Stimulated activated CD8-positive, alpha-beta memory T cell treated with anti-CD3 and anti-CD28 coated beads, Interleukin-12 subunit alpha, Interleukin-12 subunit beta, amount 100 ng/mL, for 1 hour (primary cell): ENCODE measurements around the gene GCK.

ENCODE experiments used
- DNase-seq: peaks from one replicate; pipeline ENCODE4 v3.0.0-alpha.2; 2020; ENCODE audit warnings: low read depth

GCK gene

GRCh38 chr7:44222776-44223261 is 33.6 kb upstream of the GCK start:
- DNase-seq = no peak

- DNase-seq = no peak
Measured at GRCh38 chr7:44222074-44222473, 32.8 kb upstream of the GCK start.

- no peak for DNase-seq
Measured at GRCh38 chr7:44221231-44221791, 32.1 kb upstream of the GCK start.

- DNase-seq = no peak
Measured at GRCh38 chr7:44220358-44221112, 31.3 kb upstream of the GCK start.

- DNase-seq = no peak
Measured at GRCh38 chr7:44220046-44220357, 30.8 kb upstream of the GCK start.

GRCh38 chr7:44219371-44220045 is 30.3 kb upstream of the GCK start:
- DNase-seq = no peak

- DNase-seq = no peak
Measured at GRCh38 chr7:44218418-44219201, 29.4 kb upstream of the GCK start.

GRCh38 chr7:44217852-44218402 is 28.7 kb upstream of the GCK start:
- DNase-seq = no peak

- DNase-seq = no peak
Measured at GRCh38 chr7:44217223-44217714, 28.0 kb upstream of the GCK start.

GRCh38 chr7:44216521-44217222 is 27.4 kb upstream of the GCK start:
- DNase-seq = no peak

GRCh38 chr7:44216019-44216418 is 26.8 kb upstream of the GCK start:
- no peak for DNase-seq

- no peak for DNase-seq
Measured at GRCh38 chr7:44215531-44215930, 26.3 kb upstream of the GCK start.

- no peak for DNase-seq
Measured at GRCh38 chr7:44213877-44214388, 24.7 kb upstream of the GCK start.

- no peak for DNase-seq
Measured at GRCh38 chr7:44213206-44213876, 24.1 kb upstream of the GCK start.

GRCh38 chr7:44212581-44213184 is 23.4 kb upstream of the GCK start:
- DNase-seq = no peak

GRCh38 chr7:44212018-44212417 is 22.8 kb upstream of the GCK start:
- DNase-seq = no peak

GRCh38 chr7:44211126-44211675 is 22.0 kb upstream of the GCK start:
- DNase-seq = no peak

- DNase-seq = no peak
Measured at GRCh38 chr7:44210107-44210506, 20.9 kb upstream of the GCK start.

- DNase-seq = no peak
Measured at GRCh38 chr7:44208085-44208484, 18.8 kb upstream of the GCK start.

- DNase-seq = no peak
Measured at GRCh38 chr7:44206008-44206407, 16.8 kb upstream of the GCK start.
